Activated CD4-positive, alpha-beta T cell treated with anti-CD3 and anti-CD28 coated beads, Interleukin-2, amount 10 ng/mL, durations not matched to agents 24 days and 14 days (primary cell): ENCODE data around the gene LTO1. TPM values are rescaled to one million over a fixed set of nuclear protein-coding genes. Genes with fewer than 3 reads are reported as not detected.

Experiments used
- DNase-seq: peaks from one replicate; pipeline ENCODE4 v3.0.0; 2022
- H3K27ac Mint-ChIP-seq: one replicate; pipeline ENCODE4 v1.8.0; 2022; ENCODE audit warnings: mild to moderate bottlenecking, mixed read lengths
- H3K27me3 Mint-ChIP-seq: one replicate; pipeline ENCODE4 v1.8.0; 2022; ENCODE audit warnings: mixed read lengths
- H3K36me3 Mint-ChIP-seq: one replicate; pipeline ENCODE4 v1.8.0; 2022; ENCODE audit warnings: low read depth, mild to moderate bottlenecking, mixed read lengths
- H3K4me1 Mint-ChIP-seq: one replicate; pipeline ENCODE4 v1.8.0; 2021; ENCODE audit warnings: mixed read lengths
- H3K4me3 Mint-ChIP-seq: one replicate; pipeline ENCODE4 v1.8.0; 2022; ENCODE audit warnings: mild to moderate bottlenecking, moderate library complexity, mixed read lengths
- H3K9me3 Mint-ChIP-seq: one replicate; pipeline ENCODE4 v1.8.0; 2021; ENCODE audit warnings: mixed read lengths
- intact Hi-C: fragments of 100-400 bp; cut with micrococcal nuclease; formaldehyde crosslinking; loops from one replicate; pipeline ENCODE4 v1.15.1; 2023
- total RNA-seq: library from RNA; stranded (reverse); gene quantifications from 2 replicates; pipeline ENCODE4 v1.2.3, GENCODE V29; 2022

Gene LTO1
- total RNA-seq, 1 donor from 2014 or later, result 32.1 TPM

GRCh38 chr11:69663326-69663725 lies 11.8 kb downstream of the LTO1 start:
- Mint-ChIP-seq H3K9me3 (no peaks in the 10 kb centered on the region), H3K4me3 (no peak overlapping the region), H3K27me3 (no peaks in the 10 kb centered on the region), H3K27ac (no peak overlapping the region), H3K36me3 (peaks cover 13% of the 10 kb centered on the region), H3K4me1 (no peaks in the 10 kb centered on the region)
- intact Hi-C loops, result no loop called here
- DNase-seq, result no peak

DNA sequence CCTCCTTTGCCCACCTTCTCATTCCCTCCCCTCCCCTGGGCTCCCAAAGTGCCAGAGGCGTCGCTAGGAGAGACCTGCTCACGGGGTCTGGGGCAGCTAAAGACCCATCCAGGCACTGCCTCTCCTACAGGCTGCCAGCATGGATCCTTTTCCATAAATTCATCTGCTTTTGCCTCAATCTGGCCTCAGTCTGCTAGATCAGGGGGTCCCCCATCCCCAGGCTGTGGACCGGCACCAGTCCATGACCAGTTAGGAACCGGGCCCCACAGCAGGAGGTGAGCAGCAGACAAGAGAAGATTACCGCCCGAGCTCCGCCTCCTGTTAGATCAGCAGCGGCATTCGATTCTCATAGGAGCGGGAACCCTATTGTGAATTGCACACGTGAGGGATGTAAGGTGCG lies 12.3 kb downstream of the LTO1 start:
- intact Hi-C loops, result no loop called here

DNA sequence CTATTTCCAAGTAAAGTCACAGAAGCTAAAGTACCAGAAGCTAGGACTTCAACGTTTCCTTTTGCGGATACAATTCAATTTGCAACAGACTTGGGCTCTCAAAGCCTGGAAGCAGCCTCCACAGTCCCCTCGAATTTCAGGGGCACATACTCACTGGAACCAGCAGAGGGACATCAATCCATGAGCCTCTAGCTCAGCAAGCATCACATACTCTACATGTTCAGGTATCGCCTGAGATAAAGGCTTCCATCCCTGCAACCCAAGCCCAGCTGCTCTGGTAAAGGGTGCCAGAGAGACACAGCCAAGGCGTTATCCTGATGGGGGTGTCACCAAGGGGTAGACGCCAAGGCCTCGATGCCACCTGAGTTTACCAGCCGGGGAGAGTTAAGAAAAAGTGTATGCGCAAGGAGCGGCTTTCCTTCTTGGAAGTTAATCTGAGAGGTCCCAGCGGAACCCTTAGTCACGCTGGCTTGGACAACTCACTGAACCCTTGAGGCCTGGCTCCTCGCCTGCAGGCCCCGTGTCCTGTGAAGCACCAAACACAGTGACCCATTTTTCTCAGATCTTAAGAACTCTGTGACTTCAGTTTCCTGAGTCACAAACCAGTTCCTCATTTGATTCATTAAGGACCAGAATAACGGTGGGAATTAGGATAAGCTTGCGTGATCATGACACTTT lies 13.0 kb downstream of the LTO1 start:
- Mint-ChIP-seq H3K36me3 (peaks cover 9% of the 10 kb centered on the region), H3K4me3 (no peak overlapping the region), H3K27me3 (no peaks in the 10 kb centered on the region), H3K9me3 (no peaks in the 10 kb centered on the region), H3K4me1 (no peaks in the 10 kb centered on the region), H3K27ac (no peak overlapping the region)
- intact Hi-C loops, result no loop called here
- no peak for DNase-seq

More for the DNA sequence above, 12.3 kb downstream of the LTO1 start:
- Mint-ChIP-seq H3K4me3 (no peak overlapping the region), H3K4me1 (no peaks in the 10 kb centered on the region), H3K36me3 (peaks cover 12% of the 10 kb centered on the region), H3K27ac (no peak overlapping the region), H3K27me3 (no peaks in the 10 kb centered on the region), H3K9me3 (no peaks in the 10 kb centered on the region)
- no peak for DNase-seq

- peaks cover 9% of the 10 kb centered on the region for H3K36me3 Mint-ChIP-seq
- intact Hi-C loops, result no loop called here
- H3K4me3 Mint-ChIP-seq, result no peak overlapping the region
- H3K27me3 Mint-ChIP-seq, result no peaks in the 10 kb centered on the region
- no peaks in the 10 kb centered on the region for H3K4me1 Mint-ChIP-seq
- no peak overlapping the region for H3K27ac Mint-ChIP-seq
- no peak for DNase-seq
- H3K9me3 Mint-ChIP-seq, result no peaks in the 10 kb centered on the region
Measured at GRCh38 chr11:69661413-69661715, 13.8 kb downstream of the LTO1 start.

DNA sequence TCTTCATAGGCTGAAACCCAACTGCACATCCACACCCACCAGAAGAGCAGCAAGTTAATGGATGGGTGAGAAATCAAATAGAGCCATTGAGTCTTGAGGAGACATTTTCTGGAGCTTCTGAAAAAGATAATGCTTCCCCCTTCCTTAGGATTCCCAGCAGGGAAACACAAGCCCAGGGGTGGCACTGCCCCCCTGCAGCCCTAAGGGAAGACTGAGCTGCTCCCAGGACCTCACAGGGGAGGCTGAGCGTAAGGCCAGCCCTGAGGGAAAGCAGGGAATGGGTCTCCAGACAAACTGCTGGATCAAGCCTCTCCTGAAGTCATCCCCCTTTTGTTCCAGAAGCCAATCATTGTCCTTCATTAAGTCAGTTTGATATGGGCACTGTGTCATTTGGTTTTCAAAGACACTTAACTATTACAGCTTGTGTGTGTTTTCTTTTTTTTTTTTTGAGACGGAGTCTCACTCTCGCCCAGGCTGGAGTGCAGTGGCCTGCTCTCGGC lies 15.1 kb downstream of the LTO1 start:
- H3K4me1 Mint-ChIP-seq, result no peaks in the 10 kb centered on the region
- H3K4me3 Mint-ChIP-seq, result no peak overlapping the region
- no peak overlapping the region for H3K27ac Mint-ChIP-seq
- no peaks in the 10 kb centered on the region for H3K27me3 Mint-ChIP-seq
- H3K9me3 Mint-ChIP-seq, result no peaks in the 10 kb centered on the region
- DNase-seq, result no peak
- H3K36me3 Mint-ChIP-seq, result peaks cover 8% of the 10 kb centered on the region
- intact Hi-C loops, result no loop called here

- intact Hi-C loops, result no loop called here
- Mint-ChIP-seq H3K27ac (no peak overlapping the region), H3K36me3 (peaks cover 5% of the 10 kb centered on the region), H3K4me3 (no peak overlapping the region), H3K9me3 (no peaks in the 10 kb centered on the region), H3K27me3 (no peaks in the 10 kb centered on the region), H3K4me1 (no peaks in the 10 kb centered on the region)
- DNase-seq, result no peak
Measured at GRCh38 chr11:69659591-69659990, 15.6 kb downstream of the LTO1 start.

DNA sequence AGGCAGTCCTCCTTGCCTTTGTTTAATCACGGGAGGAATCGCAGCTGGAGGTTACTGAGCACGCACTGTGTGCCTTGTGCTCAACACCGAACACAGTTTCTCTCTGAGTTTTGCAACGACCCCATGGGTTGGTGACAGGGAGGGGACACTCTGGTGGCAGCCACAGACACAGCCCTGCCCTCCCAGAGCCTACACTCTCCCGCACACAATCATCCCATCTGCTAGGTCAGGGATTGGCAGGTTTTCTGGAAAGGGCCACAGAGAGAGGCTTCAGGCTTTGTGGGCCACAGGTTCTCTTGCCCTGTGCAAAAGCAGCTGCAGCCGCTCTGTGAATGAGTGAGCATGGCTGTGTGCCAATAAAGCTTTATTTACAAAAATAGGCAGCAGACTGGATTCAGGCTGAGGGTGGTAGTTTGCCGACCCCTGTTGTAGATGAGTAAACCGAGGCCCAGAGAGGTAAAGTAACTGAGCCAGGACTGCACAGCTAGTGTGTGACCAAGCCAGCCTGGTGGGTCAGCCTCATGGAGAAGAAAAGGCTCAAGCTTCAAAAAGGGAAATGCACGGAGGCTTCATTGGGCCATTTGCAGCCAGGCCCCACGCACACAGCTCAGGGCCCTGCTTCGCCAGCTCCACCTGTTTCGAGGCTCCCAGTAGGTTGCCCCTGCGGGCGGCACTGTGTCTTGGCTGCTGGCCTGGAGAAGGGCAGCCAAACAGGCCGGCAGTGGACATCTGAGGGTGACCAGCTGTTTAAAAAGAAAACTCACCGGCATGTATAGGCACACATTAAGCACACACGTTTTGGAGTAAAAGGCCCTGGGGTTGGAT lies 16.3 kb downstream of the LTO1 start:
- no peak overlapping the region for H3K4me3 Mint-ChIP-seq
- intact Hi-C loops, result no loop called here
- H3K9me3 Mint-ChIP-seq, result no peaks in the 10 kb centered on the region
- H3K27ac Mint-ChIP-seq, result no peak overlapping the region
- H3K4me1 Mint-ChIP-seq, result no peaks in the 10 kb centered on the region
- no peak for DNase-seq
- peaks cover 3% of the 10 kb centered on the region for H3K36me3 Mint-ChIP-seq
- H3K27me3 Mint-ChIP-seq, result no peaks in the 10 kb centered on the region

- Mint-ChIP-seq H3K27me3 (no peaks in the 10 kb centered on the region), H3K27ac (no peak overlapping the region), H3K9me3 (no peaks in the 10 kb centered on the region), H3K4me1 (no peaks in the 10 kb centered on the region), H3K4me3 (no peak overlapping the region), H3K36me3 (no peaks in the 10 kb centered on the region)
- DNase-seq, result no peak
- intact Hi-C loops, result no loop called here
Measured at GRCh38 chr11:69657911-69658625, 17.1 kb downstream of the LTO1 start.

GRCh38 chr11:69657456-69657910 lies 17.7 kb downstream of the LTO1 start:
- H3K27me3 Mint-ChIP-seq, result no peaks in the 10 kb centered on the region
- no peaks in the 10 kb centered on the region for H3K9me3 Mint-ChIP-seq
- intact Hi-C loops, result no loop called here
- H3K4me3 Mint-ChIP-seq, result no peak overlapping the region
- no peak overlapping the region for H3K27ac Mint-ChIP-seq
- no peak for DNase-seq
- H3K36me3 Mint-ChIP-seq, result no peaks in the 10 kb centered on the region
- H3K4me1 Mint-ChIP-seq, result no peaks in the 10 kb centered on the region

DNA sequence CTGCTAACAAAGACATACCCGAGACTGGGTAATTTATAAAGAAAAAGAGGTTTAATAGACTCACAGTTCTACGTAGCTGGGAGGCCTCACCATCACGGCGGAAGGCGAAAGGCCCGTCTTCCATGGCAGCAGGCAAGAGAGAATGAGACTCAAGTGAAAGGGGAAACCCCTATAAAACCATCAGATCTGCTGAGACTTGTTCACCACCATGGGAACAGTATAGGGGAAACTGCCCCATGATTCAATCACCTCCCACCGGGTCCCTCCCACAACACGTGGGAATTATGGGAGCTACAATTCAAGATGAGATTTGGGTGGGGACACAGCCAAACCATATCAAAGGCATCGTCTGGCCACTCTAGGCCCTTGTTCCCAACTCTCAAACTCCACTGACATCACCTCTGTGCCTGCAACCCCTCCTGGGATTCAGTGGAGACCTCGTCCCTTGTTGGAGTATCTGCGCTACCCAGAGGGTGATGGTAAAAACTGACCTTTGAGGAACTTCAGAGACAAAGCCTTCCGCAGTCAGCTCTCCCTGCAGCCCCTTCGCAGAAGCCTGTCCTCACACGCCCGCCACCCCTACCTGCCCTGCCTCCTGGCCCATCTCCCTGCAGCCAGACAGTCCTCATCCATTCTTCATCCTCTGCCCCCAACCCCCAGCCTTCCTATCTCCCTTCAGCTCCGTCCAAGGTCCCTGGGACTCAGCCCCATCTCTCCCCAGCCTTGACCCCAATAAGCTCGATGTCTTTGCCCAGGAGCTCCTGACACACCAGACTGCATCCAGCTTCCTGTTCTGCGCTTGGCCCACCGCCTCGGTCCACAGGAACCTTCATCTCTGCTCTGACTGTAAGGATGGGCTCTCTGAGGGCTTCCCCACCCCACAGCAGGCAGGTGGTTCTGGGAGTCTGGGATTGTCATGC lies 18.4 kb downstream of the LTO1 start:
- no peaks in the 10 kb centered on the region for H3K27me3 Mint-ChIP-seq
- no peak overlapping the region for H3K4me3 Mint-ChIP-seq
- H3K4me1 Mint-ChIP-seq, result no peaks in the 10 kb centered on the region
- H3K36me3 Mint-ChIP-seq, result no peaks in the 10 kb centered on the region
- intact Hi-C loops, result no loop called here
- H3K27ac Mint-ChIP-seq, result no peak overlapping the region
- no peak for DNase-seq
- no peaks in the 10 kb centered on the region for H3K9me3 Mint-ChIP-seq

DNA sequence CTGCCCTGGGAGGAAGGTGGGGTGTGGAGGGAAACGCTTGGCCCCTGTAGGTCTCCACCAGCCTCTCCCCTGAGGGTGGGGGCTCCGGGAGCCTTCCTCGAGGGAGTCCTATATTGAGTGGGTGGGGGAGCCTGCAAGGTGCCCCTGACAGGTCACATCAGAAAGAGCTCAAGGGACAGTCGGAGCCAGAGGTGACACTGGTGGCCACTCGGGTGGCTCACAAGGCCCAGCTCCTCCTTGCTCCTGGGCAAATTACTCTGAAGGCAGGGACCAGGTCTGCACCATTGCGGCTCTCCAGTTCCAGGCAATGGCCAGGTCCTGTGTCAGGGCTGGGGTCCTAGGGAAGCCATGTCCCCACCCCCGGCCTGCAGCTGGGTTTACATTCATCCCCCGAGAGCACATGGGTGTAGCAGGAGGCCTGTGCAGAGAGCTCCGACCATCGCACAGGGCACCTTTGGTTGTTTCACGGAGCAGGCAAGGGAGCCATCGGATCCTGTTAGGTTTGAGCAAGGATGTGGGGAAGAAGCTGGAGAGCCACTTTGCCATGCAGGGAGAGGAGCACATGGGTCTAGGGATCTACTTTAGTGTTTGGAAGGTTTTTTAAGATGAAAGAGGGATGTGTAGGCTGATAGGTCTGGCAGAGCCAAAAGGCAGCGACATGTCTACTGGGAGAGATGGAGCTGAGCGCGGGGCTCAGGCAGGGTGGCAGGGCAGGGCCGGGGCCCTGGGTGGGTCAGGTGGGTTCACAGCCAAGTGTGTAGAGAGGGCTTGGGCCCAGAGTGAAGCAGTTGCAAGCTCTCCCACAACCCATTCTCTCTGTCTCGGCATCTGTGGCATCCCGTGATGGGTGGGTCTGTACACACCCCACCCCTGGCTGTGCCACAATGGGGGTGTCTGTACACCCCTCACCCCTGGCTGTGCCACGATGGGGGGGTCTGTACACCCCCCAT lies 19.4 kb downstream of the LTO1 start:
- no peak for DNase-seq

GRCh38 chr11:69654660-69655478 lies 20.3 kb downstream of the LTO1 start:
- Mint-ChIP-seq H3K27me3 (no peaks in the 10 kb centered on the region), H3K27ac (no peak overlapping the region), H3K4me3 (no peak overlapping the region), H3K9me3 (no peaks in the 10 kb centered on the region), H3K4me1 (no peaks in the 10 kb centered on the region), H3K36me3 (no peaks in the 10 kb centered on the region)
- intact Hi-C loops, result no loop called here
- no peak for DNase-seq

More for the DNA sequence above, 19.4 kb downstream of the LTO1 start:
- Mint-ChIP-seq H3K36me3 (no peaks in the 10 kb centered on the region), H3K4me1 (no peaks in the 10 kb centered on the region), H3K4me3 (no peak overlapping the region), H3K27ac (no peak overlapping the region), H3K9me3 (no peaks in the 10 kb centered on the region), H3K27me3 (no peaks in the 10 kb centered on the region)
- intact Hi-C loops, result no loop called here
